HUES6 (cell line): Measurements from ENCODE around the gene MTMR1.
A peak's percentile ranks its signal among the peaks of the same experiment; 100 is the strongest.

Experiments used
- H3K27ac ChIP-seq: 2 replicates; pipeline ENCODE4 v1.7.0; 2013; ENCODE audit warnings: low read depth, mild to moderate bottlenecking, low read length, inconsistent platforms
- H3K27me3 ChIP-seq: 2 replicates; pipeline ENCODE4 v1.6.1; 2013; ENCODE audit warnings: low read length; ENCODE audit not compliant: control insufficient read depth, insufficient read depth
- H3K36me3 ChIP-seq: 2 replicates; pipeline ENCODE4 v1.6.1; 2013; ENCODE audit warnings: low read length; ENCODE audit not compliant: control insufficient read depth, insufficient read depth
- H3K4me1 ChIP-seq: 2 replicates; pipeline ENCODE4 v1.6.1; 2013; ENCODE audit warnings: low read length; ENCODE audit not compliant: control insufficient read depth, insufficient read depth
- H3K4me3 ChIP-seq: 2 replicates; pipeline ENCODE4 v1.5.1; 2013; ENCODE audit warnings: low read depth, low read length
- H3K9ac ChIP-seq: one replicate; pipeline ENCODE4 v1.6.1; 2013; ENCODE audit warnings: mild to moderate bottlenecking, low read length
- H3K9me3 ChIP-seq: 2 replicates; pipeline ENCODE4 v1.6.1; 2013; ENCODE audit warnings: low read depth, low read length; ENCODE audit not compliant: control insufficient read depth, insufficient read depth

Gene MTMR1

DNA sequence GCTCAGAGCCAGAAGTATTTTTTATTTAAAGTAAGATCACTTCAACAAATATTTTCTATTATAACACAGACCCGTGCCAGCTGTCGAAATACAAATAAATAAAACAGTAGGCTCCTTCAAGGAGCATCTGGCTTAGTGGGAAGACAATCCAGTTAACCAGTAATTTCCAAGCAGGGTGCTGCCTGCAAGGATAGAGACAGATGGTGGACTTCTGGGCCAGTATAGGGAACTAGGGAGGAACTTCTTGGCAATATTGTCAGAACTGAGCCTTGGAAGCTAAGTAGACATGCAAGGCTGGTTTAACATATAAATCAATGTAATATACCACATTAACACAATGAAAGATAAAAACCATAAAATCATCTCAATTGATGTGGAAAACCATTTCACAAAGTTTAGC, 17.0 kb upstream of the MTMR1 start:
- Histone ChIP-seq H3K36me3 (peaks cover 6% of the 10 kb centered on the region; the same call in 1 of the 2 replicates), H3K9me3 (no peaks in the 10 kb centered on the region), H3K27ac (no peak overlapping the region), H3K9ac (no peak overlapping the region), H3K27me3 (no peaks in the 10 kb centered on the region), H3K4me3 (no peak overlapping the region), H3K4me1 (no peaks in the 10 kb centered on the region)

DNA sequence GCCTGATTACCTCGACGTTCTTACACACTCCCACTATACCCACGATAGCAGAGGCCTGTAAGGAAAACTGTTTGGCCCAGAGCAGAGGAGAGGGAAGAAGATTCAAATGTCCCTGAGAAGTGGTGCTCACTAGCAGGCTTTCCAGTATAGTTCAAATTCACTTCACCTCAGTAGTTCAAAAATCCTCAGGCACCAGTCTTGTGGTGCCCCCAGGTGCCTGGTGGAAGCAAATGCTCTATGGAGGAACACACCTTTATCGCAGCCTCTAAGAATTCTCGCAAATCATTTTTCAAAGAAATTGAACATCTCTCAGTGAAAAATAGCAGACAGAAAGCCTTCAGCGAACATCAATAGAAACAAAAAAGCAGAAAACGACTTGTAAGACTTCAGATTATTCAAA, 12.2 kb upstream of the MTMR1 start:
- Histone ChIP-seq H3K27ac (no peak overlapping the region), H3K9me3 (no peaks in the 10 kb centered on the region), H3K36me3 (no peaks in the 10 kb centered on the region), H3K4me1 (no peaks in the 10 kb centered on the region), H3K9ac (no peak overlapping the region), H3K27me3 (no peaks in the 10 kb centered on the region), H3K4me3 (no peak overlapping the region)

DNA sequence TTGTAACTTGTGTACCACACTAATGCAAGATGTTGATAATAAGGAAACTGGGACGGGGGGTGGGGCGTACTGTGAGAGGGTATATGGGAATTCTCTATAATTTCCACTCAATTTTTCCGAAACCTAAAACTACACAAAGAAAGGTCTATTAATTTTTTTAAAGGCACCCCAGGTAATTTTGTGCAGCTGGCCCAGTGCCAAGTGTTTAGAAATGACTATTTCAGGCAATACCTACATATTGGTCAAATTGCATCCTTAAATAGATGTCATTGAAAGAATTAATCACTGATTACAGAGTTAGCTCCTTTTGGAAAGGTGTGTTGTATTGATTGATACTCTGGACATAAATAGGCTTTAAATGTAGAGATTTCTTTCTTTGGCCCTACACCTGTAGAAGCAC, 10.1 kb upstream of the MTMR1 start:
- no peak overlapping the region for H3K4me3 ChIP-seq
- no peaks in the 10 kb centered on the region for H3K36me3 ChIP-seq
- no peak overlapping the region for H3K9ac ChIP-seq
- H3K4me1 ChIP-seq: peaks cover 6% of the 10 kb centered on the region
- no peaks in the 10 kb centered on the region for H3K27me3 ChIP-seq
- H3K27ac ChIP-seq: no peak overlapping the region
- H3K9me3 ChIP-seq: no peaks in the 10 kb centered on the region

DNA sequence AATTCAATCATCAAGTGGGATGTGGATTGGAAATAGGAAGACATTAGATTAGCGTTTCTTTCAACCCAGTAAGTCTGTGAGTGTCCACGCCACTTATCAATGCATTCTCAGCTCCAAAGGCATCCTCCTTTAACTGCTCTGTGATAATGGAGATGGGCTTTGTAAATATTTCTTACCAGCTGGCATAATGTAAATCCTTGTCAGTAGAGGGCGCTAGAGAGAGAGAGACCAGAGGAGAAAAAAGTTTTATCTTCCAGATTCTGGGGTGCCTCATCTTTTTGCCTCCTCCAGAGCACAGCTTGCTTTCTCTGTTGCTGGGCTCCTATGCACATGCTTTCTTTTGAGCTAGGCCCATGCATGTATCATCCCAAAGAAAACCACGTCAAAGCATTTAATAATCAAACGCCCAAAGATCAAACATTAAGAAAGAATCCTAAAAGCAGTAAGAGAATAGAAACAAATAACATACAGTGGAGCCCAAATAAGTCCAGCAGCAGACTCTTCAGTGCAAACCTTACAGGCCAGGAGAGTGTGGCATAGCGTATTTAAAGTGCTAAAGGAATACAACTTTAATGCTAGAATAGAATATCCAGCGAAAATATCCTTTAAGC, 9.6 kb upstream of the MTMR1 start:
- Histone ChIP-seq H3K36me3 (no peaks in the 10 kb centered on the region), H3K27ac (no peak overlapping the region), H3K9ac (no peak overlapping the region), H3K4me3 (no peak overlapping the region), H3K9me3 (no peaks in the 10 kb centered on the region), H3K4me1 (peaks cover 8% of the 10 kb centered on the region), H3K27me3 (no peaks in the 10 kb centered on the region)

GRCh38 chrX:150688911-150689451, 4.2 kb upstream of the MTMR1 start:
- Histone ChIP-seq H3K9ac (peak overlapping the region; percentile 5), H3K27ac (no peak overlapping the region; the same call in 1 of the 2 replicates), H3K4me3 (no peak overlapping the region), H3K36me3 (no peaks in the 10 kb centered on the region), H3K4me1 (peaks cover 21% of the 10 kb centered on the region), H3K9me3 (peaks cover 11% of the 10 kb centered on the region; the same call in 1 of the 2 replicates), H3K27me3 (no peaks in the 10 kb centered on the region)

GRCh38 chrX:150690126-150690525, 3.1 kb upstream of the MTMR1 start:
- H3K36me3 ChIP-seq: no peaks in the 10 kb centered on the region
- H3K27ac ChIP-seq: no peak overlapping the region
- H3K9ac ChIP-seq: no peak overlapping the region

GRCh38 chrX:150692296-150692695, 900 bp upstream of the MTMR1 start:
- Histone ChIP-seq H3K36me3 (no peaks in the 10 kb centered on the region), H3K9me3 (peaks cover 11% of the 10 kb centered on the region; the same call in 1 of the 2 replicates), H3K27me3 (no peaks in the 10 kb centered on the region), H3K4me3 (peak overlapping the region; percentile 87), H3K4me1 (peaks cover 23% of the 10 kb centered on the region), H3K9ac (no peak overlapping the region), H3K27ac (no peak overlapping the region)

More at GRCh38 chrX:150690126-150690525, 3.1 kb upstream of the MTMR1 start:
- H3K9me3 ChIP-seq: peaks cover 11% of the 10 kb centered on the region; the same call in 1 of the 2 replicates
- H3K4me1 ChIP-seq: peaks cover 25% of the 10 kb centered on the region
- no peak overlapping the region for H3K4me3 ChIP-seq
- H3K27me3 ChIP-seq: no peaks in the 10 kb centered on the region

DNA sequence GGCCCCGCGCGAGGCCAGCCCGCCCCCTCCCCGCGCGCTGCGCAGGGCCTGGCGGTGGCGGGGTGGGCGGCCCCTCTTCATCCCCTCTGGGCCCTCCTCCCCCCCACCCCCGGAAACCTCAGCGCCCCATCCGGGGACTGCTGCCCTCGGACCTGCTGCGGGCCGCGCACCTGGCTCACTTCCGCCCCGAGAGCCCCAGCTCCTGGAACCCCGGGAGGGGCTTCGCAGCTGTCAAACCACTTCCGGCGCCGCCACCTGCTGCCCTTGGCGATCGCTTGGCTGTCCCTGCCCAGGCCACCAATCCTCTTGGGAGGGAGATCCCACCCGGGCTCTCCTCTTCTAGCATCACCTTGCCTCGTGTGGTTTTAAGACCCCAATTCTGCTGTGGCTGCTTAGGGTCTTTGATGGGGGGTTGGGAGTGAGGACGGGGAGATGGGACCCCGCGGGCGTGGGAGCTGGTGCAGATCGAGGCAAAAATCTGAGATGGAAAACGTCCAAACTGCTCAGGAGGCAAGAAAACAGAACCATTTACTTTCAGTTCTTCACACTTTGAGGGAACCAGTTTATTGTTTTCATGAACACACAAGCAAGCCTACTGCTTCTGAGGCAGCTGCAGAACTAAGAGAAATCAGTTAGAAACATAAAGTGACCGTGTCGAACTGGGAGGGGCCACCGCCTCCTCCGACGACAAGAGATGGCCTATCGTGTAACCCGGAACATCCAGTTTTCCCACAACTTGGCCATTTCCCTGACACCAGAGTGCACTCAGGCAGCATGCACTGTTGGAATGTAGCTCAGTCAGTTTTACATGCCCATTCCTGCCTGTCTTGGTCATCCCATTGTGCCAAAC, 754 bp downstream of the MTMR1 start:
- H3K36me3 ChIP-seq: no peaks in the 10 kb centered on the region
- peak overlapping the region; percentile 57 for H3K9ac ChIP-seq
- peak overlapping the region; percentile 59 for H3K4me3 ChIP-seq
- H3K27ac ChIP-seq: no peak overlapping the region
- H3K4me1 ChIP-seq: peaks cover 14% of the 10 kb centered on the region
- no peaks in the 10 kb centered on the region for H3K27me3 ChIP-seq
- H3K9me3 ChIP-seq: peaks cover 11% of the 10 kb centered on the region; the same call in 1 of the 2 replicates

GRCh38 chrX:150694738-150695410, 1.7 kb downstream of the MTMR1 start:
- no peaks in the 10 kb centered on the region for H3K27me3 ChIP-seq
- H3K4me1 ChIP-seq: peaks cover 11% of the 10 kb centered on the region
- H3K4me3 ChIP-seq: no peak overlapping the region
- H3K9me3 ChIP-seq: peaks cover 8% of the 10 kb centered on the region; the same call in 1 of the 2 replicates
- no peak overlapping the region for H3K27ac ChIP-seq
- no peak overlapping the region for H3K9ac ChIP-seq
- H3K36me3 ChIP-seq: no peaks in the 10 kb centered on the region; the same call in 1 of the 2 replicates

- H3K27me3 ChIP-seq: no peaks in the 10 kb centered on the region
- peaks cover 11% of the 10 kb centered on the region for H3K4me1 ChIP-seq
- H3K9ac ChIP-seq: no peak overlapping the region
- peaks cover 6% of the 10 kb centered on the region; the same call in 1 of the 2 replicates for H3K36me3 ChIP-seq
- H3K9me3 ChIP-seq: no peaks in the 10 kb centered on the region
- H3K27ac ChIP-seq: no peak overlapping the region
- H3K4me3 ChIP-seq: no peak overlapping the region
These were observed 3.1 kb downstream of the MTMR1 start for GRCh38 chrX:150696331-150696730.
